ENCODE results near the gene G6PD.
"Not testable (repeated sequence)": the region's sequence is repeated elsewhere in the genome, so short reads cannot be mapped to it uniquely, and the experiment has no call there.

G6PD gene

DNA sequence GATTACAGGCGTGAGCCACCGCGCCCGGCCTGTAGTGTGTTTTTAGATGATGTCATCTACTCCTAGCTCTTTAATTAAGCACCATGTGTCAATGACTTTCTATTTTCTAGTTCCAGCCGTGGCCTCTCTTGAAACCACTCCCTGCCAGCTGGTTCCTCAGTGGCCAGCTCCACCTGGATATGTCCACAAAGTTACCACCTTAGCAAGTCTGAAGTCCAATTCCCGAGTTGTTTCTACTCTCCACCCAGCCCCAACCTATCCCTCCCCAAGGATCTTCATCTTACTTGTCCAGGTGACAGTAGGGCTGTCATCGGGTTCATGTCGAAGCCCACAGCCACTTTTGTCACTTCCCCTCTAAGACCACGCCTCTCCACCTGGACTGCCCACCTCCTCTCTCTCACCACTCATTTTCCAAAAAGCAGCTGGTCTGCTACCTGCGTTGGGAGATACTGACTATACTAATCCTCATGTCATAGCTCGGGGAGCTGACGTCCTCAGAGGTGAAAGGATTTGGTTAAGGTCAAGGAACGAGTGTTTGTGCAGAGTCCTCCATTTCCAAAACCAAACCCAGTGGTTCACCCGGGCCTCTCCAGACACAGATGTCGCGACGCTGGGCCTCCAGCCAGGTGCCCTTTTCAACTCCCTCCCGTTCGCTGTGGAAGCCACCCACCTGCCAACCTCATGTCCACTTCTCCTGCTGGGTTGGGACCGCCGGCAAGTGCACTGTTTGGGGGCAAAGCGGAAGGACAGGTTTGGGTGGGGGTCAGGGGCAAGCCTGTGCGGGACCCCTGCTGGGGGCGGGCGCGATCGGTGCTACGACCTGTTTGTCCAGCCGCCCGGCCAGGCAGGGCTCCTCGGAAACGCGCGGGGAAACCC, 31.3 kb downstream of the G6PD start:
- DNase-seq (ENCODE audit: low read depth): no peak

DNA sequence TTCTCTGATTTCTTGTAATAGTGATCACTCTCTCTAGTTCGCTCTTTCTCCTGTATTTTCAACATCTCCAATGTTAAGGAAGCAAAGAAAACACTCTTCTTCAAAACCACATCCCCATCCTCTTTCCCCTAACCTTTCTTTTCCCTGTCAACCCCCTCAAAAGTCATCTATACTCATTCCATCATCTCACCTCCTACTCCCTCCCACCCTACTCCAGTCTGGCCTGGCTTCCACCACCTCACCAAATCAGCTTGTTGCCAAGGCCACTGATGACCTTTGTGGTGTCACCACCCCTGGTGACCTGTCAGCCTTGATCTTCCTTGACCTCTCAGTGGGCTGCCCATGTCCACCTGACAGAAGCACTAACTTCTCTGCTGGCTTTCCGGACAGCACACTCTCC, 32.9 kb downstream of the G6PD start:
- DNase-seq (ENCODE audit: low read depth): no peak

DNA sequence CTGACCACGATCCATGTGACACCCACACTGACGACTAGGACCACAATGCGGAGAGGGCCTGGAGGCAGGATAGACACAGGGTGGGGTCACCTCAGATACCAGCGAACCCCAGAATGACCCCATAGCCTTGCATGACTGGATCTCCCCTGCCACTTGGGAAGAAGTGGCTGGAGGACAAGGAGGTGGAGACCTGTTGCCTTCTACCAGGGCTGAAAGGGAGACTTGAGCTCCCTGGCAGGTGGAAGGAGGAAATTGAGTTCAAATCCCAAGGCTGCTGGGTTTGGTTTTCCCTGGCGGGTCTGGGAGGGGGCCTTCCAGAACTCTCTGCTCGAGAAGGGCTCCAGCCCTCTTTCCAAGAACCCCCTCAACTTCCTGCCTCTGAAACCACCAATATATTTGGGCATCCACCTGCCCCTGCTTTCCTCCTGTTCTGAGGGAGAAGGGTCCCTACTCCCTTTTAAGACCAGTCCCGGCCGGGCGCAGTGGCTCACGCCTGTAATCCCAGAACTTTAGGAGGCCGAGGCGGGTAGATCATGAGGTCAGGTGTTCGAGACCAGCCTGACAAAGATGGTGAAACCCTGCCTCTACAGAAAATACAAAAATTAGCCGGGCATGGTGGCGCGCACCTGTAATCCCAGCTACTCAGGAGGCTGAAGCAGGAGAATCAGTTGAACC, 33.6 kb downstream of the G6PD start:
- no peak for DNase-seq (ENCODE audit: low read depth)

DNA sequence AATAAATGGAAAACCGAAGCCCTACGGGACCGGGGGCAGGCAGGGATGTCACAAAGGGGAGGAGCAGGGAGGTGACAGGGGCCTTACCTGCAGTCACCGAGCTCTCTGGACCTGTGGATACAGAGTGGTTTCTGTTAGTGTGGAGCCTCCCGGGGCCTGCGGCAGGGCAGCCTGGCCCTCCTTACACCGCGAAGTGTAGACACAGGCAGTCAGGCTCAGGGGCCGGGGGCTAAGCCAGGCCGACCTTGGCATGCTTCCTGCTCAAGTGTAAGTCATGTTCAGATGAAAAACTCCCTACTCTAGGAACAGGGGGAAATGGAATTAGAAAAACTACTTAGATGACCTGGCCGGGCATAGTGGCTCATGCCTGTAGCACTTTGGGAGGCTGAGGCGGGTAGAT, 34.9 kb downstream of the G6PD start:
- DNase-seq (ENCODE audit: low read depth): no peak

DNA sequence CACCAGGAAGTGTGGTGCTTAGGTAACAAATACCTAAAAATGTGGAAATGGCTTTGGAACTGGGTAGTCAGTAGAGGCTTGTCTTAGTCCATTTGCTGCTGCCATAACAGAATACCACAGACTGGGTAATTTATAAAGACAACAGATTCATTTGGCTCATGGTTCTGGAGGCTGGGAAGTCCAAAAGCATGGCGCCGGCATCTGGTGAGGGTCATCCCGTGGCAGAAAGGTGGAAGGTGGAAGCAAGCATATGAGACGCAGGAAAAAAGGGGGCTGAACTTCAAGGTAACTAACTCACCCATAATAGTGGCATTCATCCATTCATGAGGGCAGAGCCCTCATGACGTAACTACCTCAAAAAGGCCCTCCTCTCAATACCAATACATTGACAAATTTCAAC, 37.2 kb downstream of the G6PD start:
- no peak for DNase-seq (ENCODE audit: low read depth)

DNA sequence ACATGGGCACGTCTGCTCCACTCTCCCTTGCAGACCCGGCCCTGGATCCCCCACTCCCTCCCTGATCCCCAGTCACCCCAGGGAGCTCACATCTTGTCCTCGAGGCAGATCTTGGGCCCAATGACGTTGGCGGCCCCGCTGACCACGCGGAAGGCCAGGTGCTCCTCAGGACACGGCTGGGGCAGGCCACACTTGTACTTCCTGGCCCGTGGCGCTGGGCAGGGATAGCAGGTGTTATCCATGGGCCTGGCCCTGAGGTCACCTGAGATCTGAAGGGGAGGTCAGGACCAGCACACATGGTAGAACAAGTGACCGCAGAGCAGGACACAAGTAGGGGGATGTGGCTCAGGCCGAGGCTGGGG, 38.3 kb downstream of the G6PD start:
- no peak for DNase-seq (ENCODE audit: low read depth)

DNA sequence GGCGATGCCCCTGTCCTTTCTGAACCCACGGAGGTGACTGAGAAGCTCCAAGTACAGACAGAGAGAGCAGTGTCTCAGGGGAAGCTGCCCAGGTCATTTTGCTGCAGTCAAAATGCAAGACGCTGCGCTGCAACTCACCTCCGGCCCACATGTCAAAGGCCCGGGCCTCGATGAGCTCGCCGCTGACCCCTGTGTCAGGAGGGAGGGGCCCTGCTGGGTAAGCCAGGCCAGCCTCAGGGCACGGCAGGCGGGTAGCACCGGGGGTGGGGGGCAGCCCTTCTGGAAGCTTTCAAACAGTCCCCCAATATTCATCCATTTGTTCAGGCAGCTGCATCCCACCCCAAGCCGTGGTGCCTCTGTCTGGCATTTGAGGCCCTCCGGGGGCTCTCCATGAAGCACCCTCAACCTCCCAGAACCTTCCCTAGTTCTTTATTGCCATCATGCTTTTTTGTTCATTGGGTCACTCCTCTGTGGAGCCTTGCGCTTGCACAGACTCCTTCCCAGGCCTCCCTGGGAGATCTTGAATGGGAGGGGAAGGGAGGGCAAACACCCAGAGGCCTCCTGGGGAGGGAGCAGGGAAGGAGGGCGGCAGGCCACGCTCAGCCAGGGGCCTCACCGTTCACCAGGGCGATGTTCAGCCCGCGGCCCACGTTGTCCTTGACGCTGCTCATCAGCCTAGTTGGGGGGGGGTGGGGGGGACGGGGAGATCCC, 38.8 kb downstream of the G6PD start:
- no peak for DNase-seq (ENCODE audit: low read depth)

DNA sequence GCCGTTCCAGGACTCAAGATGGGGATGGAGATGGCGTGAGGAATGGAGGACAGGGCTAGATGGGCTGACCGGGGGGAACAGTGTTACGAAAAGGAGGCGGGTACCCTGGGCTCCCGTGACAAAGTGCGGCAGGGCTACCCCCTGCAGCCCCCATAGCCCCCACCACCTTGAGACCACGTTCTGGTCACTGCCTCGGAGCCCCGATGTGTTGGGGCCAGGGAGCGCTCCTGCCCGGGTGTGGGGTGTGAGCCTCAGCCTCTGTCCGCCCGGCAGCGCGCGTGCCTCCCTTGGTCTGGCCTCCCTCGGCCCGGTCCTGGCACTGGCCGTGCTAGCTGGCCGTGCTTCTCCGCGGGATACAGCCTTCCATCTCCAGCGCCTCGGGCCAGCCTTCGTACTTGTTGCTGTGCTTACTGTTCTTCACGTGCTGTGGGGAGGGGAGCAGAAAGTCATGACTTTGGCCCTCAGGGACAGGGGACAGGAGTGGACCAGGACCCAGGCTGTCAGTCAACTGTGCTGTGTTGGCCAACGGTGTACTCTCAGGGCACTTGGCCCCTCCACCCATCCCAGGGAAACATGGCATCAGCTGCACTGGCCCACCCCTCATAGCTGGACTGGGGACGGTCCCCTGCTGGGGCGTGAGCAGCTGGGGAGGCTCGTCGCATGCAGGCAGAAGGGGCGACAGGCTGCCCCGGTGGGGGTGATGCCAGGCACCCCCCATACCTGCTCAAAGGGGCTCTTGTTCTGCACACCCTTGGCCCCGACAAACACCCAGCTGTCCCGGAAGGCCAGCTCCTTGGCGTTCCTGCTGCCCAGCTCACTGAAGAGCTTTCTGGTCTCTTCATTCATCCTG, 39.9 kb downstream of the G6PD start:
- no peak for DNase-seq (ENCODE audit: low read depth)

DNA sequence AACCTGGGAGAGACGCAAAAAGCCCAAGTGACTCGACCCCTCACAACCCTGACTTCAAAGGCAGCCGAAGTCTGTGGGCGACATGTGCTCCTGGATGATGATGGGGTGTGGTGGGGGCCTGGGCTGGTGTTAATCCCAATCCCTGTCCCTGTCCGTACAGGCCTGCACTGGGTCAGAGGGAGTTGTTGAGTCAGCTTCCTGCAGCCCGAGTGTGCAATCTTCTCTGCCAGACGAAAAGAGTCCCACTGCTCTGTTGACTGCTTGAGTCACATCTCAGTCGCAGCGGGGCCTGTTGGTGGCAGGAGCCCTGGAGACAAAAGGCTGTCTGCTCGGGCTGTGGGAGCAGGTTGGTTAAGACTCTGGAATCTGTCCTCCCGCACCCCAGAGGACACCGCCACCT, 40.9 kb downstream of the G6PD start:
- DNase-seq (ENCODE audit: low read depth): no peak

DNA sequence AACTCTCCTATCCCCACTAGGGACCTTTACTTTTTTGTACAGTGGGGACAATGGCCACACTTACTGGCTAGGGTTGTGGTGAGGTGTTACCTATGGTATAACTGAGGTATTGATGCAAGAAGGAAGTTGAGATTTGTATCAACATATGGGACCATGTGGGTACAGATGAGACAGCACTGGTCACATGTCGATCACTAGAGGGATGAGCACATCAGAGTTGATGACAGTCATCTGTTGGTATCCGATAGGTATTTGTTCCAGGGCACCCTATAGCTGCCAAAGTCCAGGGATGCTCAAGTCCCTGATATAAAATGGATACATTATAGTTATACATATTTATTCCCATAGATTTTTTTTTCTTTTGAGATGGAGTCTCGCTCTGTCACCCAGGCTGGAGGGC, 43.7 kb downstream of the G6PD start:
- no peak for DNase-seq (ENCODE audit: low read depth)

DNA sequence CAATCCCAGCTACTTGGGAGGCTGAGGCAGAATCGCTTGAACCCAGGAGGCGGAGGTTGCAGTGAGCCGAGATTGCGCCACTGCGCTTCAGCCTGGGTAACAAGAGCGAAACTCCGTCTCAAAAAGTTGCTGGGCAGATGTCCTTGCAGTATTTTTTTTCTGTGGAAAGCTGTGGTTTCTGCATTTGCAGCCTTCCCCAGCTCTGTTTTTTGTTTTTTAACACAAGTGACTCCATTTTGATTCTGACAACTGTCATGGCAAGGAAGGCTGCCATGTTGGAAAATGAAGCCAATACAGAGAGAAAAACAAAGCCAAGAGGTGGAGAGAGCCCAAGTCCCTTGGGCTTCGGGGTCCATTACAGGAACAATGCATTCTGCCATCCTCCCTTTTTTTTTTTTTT, 44.5 kb downstream of the G6PD start:
- no peak for DNase-seq (ENCODE audit: low read depth)

DNA sequence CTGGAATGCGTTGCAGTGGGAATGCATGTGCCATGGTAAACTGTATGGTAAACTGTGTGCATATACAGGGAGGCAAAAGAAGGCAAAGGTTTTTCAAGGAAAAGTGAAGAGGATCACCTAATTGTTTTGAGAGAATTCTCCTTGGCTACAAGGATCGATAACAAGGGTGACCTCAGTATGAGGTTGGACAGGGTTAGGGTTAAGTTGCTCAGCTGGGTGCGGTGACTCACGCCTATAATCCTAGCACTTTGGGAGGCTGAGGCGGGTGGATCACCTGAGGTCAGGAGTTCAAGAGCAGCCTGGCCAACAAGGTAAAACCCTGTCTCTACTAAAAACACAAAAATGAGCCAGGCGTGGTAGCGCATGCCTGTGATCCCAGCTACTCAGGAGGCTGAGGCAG, 45.2 kb downstream of the G6PD start:
- not testable (repeated sequence) for DNase-seq (ENCODE audit: low read depth)

DNA sequence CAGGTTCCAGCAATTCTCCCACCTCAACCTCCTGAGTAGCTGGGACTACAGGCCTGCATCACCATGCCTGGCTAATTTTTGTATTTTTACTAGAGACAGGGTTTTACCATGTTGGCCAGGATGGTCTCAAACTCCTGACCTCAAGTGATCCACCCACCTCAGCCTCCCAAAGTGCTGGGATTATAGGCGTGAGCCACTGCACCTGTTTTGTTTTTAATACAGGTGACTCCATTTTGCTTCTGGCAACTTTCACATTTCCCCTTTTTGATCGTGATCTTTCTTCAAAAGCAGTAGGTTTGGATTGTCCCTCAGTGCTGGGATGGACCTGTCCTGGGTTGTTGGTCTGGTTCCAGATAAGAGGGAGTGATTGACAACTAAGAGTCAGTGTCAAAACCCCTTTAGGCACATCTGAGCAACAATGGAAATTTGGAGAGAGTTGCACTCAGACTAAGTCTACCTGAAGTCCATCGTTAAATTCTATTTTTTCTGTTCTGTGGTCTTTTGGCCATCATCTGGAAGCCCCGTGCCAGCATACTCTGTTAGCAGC, 50.0 kb downstream of the G6PD start:
- DNase-seq (ENCODE audit: low read depth): not testable (repeated sequence)

DNA sequence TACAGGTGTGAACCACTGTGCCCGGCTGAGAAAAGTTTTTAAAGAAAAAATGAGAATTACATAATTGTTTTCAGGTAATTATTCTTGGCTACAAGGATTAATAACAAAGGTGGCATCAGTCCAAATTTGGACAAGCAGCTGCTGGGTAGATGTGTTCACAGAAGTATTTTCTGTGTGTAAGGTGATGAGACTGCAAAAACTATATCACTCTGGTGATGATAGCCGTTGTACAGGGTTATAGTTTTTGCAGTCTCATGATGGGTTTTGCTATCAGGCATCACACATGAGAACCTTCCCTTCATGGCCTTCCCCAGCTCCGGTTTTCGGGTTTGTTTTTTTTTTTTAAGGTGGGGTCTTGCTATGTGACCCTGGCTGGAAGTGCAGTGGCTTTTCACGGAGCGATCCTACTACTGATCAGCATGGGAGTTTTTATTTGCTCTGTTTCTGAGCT, 51.1 kb downstream of the G6PD start:
- DNase-seq (ENCODE audit: low read depth): no peak

DNA sequence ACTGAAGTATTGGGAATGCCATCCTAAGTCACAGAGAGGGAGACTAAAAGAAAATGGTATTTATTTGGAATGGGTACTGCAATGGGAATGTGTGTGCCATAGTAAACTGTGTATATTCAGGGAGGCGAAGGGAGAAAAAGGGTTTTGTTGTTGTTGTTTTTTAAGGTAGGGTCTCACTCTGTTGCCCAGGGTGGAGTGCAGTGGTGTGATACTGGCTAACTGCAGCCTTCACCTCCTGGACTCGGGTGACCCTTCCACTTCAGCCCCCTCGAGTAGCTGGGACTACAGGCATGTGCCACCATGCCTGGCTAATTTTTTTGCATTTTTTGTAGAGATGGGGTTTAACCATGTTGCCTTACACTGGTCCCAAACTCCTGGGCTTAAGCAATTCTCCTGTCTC, 51.9 kb downstream of the G6PD start:
- no peak for DNase-seq (ENCODE audit: low read depth)

DNA sequence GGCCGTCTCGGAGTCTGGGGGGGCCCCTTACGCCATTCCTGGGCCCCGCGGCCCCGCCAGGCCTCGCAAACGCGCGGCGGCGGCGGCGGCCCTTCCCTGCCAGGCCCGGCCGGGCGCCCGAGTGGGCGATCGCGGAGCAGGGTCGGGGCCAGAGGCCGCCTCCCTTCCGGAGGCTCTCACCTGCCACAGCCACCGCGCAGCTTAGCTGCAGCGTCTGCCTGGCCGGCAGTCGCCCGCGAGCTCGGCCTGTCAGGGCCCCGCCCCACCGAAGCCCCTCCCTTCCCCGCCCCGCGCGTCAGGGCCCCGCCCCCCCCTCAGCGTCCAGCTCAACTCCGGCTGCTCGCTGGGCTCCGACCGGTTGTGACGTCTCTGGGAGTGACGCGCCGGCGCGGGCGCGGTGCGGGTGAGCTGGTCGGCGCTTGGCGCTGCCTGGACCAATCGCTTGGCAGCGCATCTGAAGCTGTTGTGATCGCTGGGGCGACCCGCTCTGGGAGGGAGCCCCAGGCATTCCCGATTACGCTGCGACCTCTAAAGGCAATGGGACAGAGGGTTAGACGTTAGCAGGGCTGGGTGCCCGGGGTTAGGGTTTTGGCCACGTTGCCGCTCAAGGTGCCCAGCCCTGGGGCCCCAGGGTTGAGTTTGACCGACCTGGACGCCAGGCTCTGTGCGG, 56.1 kb downstream of the G6PD start, which contains the start of gene SLC10A3:
Gene SLC10A3, minus strand, starts transcription at position 216 of the 670 bp plus-strand sequence. CDS start 1,689 bp downstream, outside the sequence.
- DNase-seq (ENCODE audit: low read depth): peak; percentile 75

DNA sequence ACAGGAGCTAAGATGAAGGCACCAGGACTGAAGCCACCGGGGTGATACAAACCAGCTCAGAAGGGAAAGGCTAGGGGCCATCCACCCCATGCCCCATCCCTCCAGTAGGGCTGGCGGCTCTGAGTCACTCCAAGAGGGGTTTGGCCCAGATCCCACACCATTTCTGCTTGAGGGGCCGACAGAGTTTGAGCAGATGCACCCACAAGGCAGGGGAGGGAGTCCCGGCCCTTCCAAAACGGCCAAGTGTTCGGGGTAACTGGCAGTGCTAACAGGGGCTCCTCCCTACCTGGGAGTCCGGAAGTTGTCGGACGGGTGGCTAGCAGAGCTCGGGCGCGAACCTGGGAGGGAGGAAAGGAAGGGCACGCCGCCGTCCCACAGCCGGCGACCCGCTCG, 56.6 kb downstream of the G6PD start:
- DNase-seq (ENCODE audit: low read depth): no peak

DNA sequence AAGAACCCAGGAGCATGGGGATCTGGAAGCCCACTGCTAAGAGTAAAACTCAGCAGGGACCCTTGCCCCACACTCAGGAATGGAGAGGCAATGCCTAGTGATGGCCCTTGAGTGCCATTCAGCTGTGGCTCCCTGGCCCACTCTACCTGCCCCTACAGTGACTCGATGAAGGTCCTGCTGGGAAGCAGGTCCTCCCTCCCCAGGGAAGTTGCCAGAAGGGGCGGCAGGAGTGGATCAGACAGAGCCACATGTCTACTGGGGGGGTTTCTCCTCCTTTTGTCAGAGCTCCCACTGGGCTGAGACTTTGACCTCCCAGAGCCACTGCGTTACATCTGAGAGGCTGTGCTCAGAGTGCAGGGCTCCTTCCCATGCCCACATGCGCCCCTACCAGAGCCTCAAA, 57.5 kb downstream of the G6PD start:
- DNase-seq (ENCODE audit: low read depth): no peak

DNA sequence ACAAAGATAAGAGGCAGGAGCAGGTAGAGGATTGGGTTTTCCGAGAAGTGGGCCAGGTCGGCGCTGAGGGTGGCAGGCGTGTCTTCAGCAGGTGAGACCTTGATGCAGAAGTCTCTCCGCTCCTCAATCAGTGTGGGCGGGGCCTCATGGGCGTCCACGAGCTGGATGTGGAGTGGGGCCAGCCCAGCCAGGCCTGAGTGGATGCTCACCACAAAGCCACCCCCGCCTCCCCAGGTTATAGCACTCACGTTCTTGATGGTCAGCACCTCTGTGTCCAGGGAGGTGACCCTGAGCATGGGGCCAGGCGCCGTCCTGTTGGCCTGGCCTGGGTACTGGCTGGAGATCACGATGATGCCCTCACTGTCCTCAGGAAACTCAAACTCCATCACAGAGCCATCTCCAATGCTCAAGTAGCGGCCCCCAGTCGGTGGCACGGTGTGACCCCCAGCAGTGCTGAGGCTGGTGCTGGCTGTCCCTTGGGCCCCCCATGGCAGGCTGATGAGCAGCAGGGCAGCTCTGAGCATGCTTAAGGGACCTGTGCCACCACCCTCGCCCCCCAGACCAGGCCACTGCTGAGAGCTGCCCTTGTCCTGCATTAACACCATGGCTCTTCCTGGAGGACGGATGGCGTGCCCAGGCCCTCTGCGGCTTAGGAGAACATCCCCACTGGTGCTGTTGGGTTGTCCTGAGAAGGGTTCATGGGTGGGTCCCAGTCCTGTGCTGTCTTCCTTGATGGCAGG, 58.1 kb downstream of the G6PD start:
- no peak for DNase-seq (ENCODE audit: low read depth)
